ENCODE measurements around the gene ANTXR2. TPM values are rescaled to one million over a fixed set of nuclear protein-coding genes. Genes with fewer than 3 reads are reported as not detected.

ANTXR2 gene
- polyA plus RNA-seq, 1 of the 3 experiments (the other 2 are of a cell fraction): 48.8 TPM

GRCh38 chr4:80037864-80038263, 35.2 kb downstream of the ANTXR2 start:
- H3K4me1 ChIP-seq (ENCODE audit: control insufficient read depth in 1 of 2, insufficient read depth in 2 of 2, low read depth in 1 of 2, low read length in 1 of 2): peaks cover 11 to 12% of the 10 kb centered on the region in 2 experiments; a peak in 3 of 4 replicates
- WGBS (ENCODE audit: low lambda C conversion rate): 26% methylated on average over 1 of the region's 1 CpG
- H3K4me2 ChIP-seq: peak overlapping the region; percentile 61; the same call in 1 of the 2 replicates
- H3K27me3 ChIP-seq (ENCODE audit: insufficient read depth): no peaks in the 10 kb centered on the region
- ChIA-PET CTCF (no interaction called here), POLR2A (no interaction called here)
- peaks cover 40% of the 10 kb centered on the region for H3F3A ChIP-seq (replicated peaks; ENCODE audit: insufficient read depth)
- H3K9me3 ChIP-seq: no peaks in the 10 kb centered on the region
- no peak overlapping the region for H3K4me3 ChIP-seq (ENCODE audit: low read depth in 2 of 2, low read length in 1 of 2)
- H2AFZ ChIP-seq (ENCODE audit: low read depth): no peak overlapping the region
- H3K9me2 ChIP-seq: no peaks in the 10 kb centered on the region
- peak overlapping the region; percentile 88 to 91 for H3K27ac ChIP-seq (ENCODE audit: low read depth in 2 of 2, low read length in 1 of 2)
- H4K20me1 ChIP-seq (ENCODE audit: insufficient read depth): no peaks in the 10 kb centered on the region
- H3K9ac ChIP-seq: peak overlapping the region; percentile 33; the same call in 1 of the 2 replicates
- peaks cover 79% of the 10 kb centered on the region for H3K79me2 ChIP-seq (ENCODE audit: insufficient read depth)
- TF ChIP-seq FOXM1 (IDR thresholded peaks at IDR 0.05; ENCODE audit: low read depth) (peak; percentile 73; the same call in 1 of the 2 replicates), SMC3 (IDR thresholded peaks at IDR 0.05; ENCODE audit: low read depth, low read length) (no peak), ZBTB33 (IDR thresholded peaks at IDR 0.05; ENCODE audit: borderline replicate concordance, low read depth) (no peak), PBX3 (IDR thresholded peaks at IDR 0.05) (peak; percentile 46), RCOR1 (IDR thresholded peaks at IDR 0.05; ENCODE audit: low read length) (no peak), REST (IDR thresholded peaks at IDR 0.05; ENCODE audit: low read depth, low read length) (no peak), POLR2AphosphoS5 (IDR thresholded peaks at IDR 0.05; ENCODE audit: low read depth, low read length) (0 out of 2 replicates have a peak, but pooled peaks have one; percentile 12), CHD2 (IDR thresholded peaks at IDR 0.05; ENCODE audit: low read length, partially characterized antibody) (no peak), ELF1 (IDR thresholded peaks at IDR 0.05) (no peak), TEAD4 (IDR thresholded peaks at IDR 0.05; ENCODE audit: borderline replicate concordance, insufficient read depth) (peak; percentile 75), GABPA (IDR thresholded peaks at IDR 0.05; ENCODE audit: low read depth) (no peak), TCF12 (IDR thresholded peaks at IDR 0.05) (peak; percentile 72), GATA2 (CRISPR knock-in tag; IDR thresholded peaks at IDR 0.05) (peak; percentile 26; the same call in 1 of the 2 replicates), NFIC (IDR thresholded peaks at IDR 0.05; ENCODE audit: borderline replicate concordance) (peak; percentile 47; the same call in 1 of the 2 replicates), MAX (IDR thresholded peaks at IDR 0.05; ENCODE audit: low read depth) (no peak; the same call in 1 of the 2 replicates), SIN3A (IDR thresholded peaks at IDR 0.05; ENCODE audit: borderline replicate concordance, low read depth, low read length) (no peak), USF2 (IDR thresholded peaks at IDR 0.05; ENCODE audit: borderline replicate concordance, low read depth, low read length) (no peak), EP300 (IDR thresholded peaks at IDR 0.05; ENCODE audit: borderline replicate concordance in 1 of 2, low read depth in 1 of 2, low read length in 1 of 2) (peak; percentile 20 to 47; a peak in 2 of 4 replicates), MEF2A (IDR thresholded peaks at IDR 0.05; ENCODE audit: borderline replicate concordance, low read depth) (no peak), TAF1 (IDR thresholded peaks at IDR 0.05; ENCODE audit: borderline replicate concordance, low read depth, low read length) (no peak), RXRA (IDR thresholded peaks at IDR 0.05; ENCODE audit: borderline replicate concordance, low read depth) (no peak), JUND (IDR thresholded peaks at IDR 0.05) (peak; percentile 51), YY1 (IDR thresholded peaks at IDR 0.05; ENCODE audit: low read depth) (no peak), FOXJ3 (CRISPR knock-in tag; IDR thresholded peaks at IDR 0.05) (no peak)
- peaks cover 41 to 73% of the 10 kb centered on the region in 2 experiments for H3K36me3 ChIP-seq (replicated peaks in 1 of 2; ENCODE audit: control insufficient read depth in 1 of 2, insufficient read depth in 2 of 2, low read length in 1 of 2)
- DNase-seq: no peak
